GM10248 (cell line): Measurements from ENCODE around the gene EBF4.

Experiments
- CTCF ChIA-PET: fragments of 300-600 bp; sonication (Branson Sonifier 250); formaldehyde crosslinking; extraction: SDS; loops from one replicate; lab custom pipeline; 2021; ENCODE audit warnings: antibody characterized with exemption; lab: Yijun Ruan, JAX
- POLR2A ChIA-PET: fragments of 350-650 bp; sonication (Branson Sonifier 250); formaldehyde crosslinking; extraction: SDS; loops from one replicate; lab custom pipeline; 2020; ENCODE audit warnings: antibody characterized with exemption; lab: Yijun Ruan, JAX
- DNase-seq: peaks from one replicate; pipeline ENCODE4 v3.0.0; 2012; ENCODE audit errors: extremely low spot score
- CTCF ChIP-seq: IDR thresholded peaks from 2 replicates; pipeline ENCODE4 v1.5.1; 2012; ENCODE audit warnings: mild to moderate bottlenecking, low read depth; ENCODE audit errors: extremely low read depth, missing control alignments, control extremely low read depth

Gene EBF4

GRCh38 chr20:2692036-2692885 lies at the start of gene EBF4:
Gene EBF4, plus strand, starts transcription at chr20:2692780. Its CDS starts 866 bp downstream, at chr20:2693646.
- DNase-seq, result peak; percentile 59
- no peak for TF ChIP-seq CTCF
- ChIA-PET CTCF (interaction anchor here (1.1 kb wide), 1 partner anchor 9 kb away, joined by 4 read pairs; no protein-coding TSS in a partner anchor), POLR2A (interaction anchor here (0.6 kb wide), 1 partner anchor 24 kb away, joined by 3 read pairs; no protein-coding TSS in a partner anchor)

- no peak for TF ChIP-seq CTCF
- ChIA-PET POLR2A (interaction anchor here (0.6 to 1.2 kb wide), 2 partner anchors 10 to 689 kb away, joined by 3 to 5 read pairs; no protein-coding TSS in a partner anchor), CTCF (interaction anchor here (0.8 to 7.6 kb wide), 2 partner anchors 9 to 121 kb away, joined by 3 to 43 read pairs; no protein-coding TSS in a partner anchor)
Measured at GRCh38 chr20:2643708-2644107, 48.9 kb upstream of the EBF4 start.

GRCh38 chr20:2651772-2652723 lies 40.5 kb upstream of the EBF4 start, which contains the start of gene NOP56:
Gene NOP56, plus strand, starts transcription at chr20:2652632. Its CDS starts 29 bp downstream, at chr20:2652661.
- ChIA-PET CTCF (interaction anchor here (0.7 to 2.0 kb wide), 4 partner anchors 9 to 200 kb away, joined by 3 to 6 read pairs (median 4); no protein-coding TSS in a partner anchor), POLR2A (interaction anchor here (0.6 to 1.8 kb wide), 11 partner anchors 12 to 1169 kb away, joined by 3 to 7 read pairs (median 4); partner anchors contain the start of genes IDH3B and SNRPB)
- TF ChIP-seq CTCF, result no peak
- DNase-seq, result peak; percentile 94

More at GRCh38 chr20:2643708-2644107, 48.9 kb upstream of the EBF4 start:
- no peak for DNase-seq

- ChIA-PET POLR2A (interaction anchor here (0.6 to 1.8 kb wide), 9 partner anchors 9 to 1168 kb away, joined by 3 to 7 read pairs (median 3); partner anchors contain the start of genes IDH3B and SNRPB), CTCF (interaction anchor here (0.7 to 2.0 kb wide), 5 partner anchors 8 to 201 kb away, joined by 3 to 6 read pairs (median 3); no protein-coding TSS in a partner anchor)
- no peak for TF ChIP-seq CTCF
- peak; percentile 66 for DNase-seq
Measured at GRCh38 chr20:2652724-2653555, 39.6 kb upstream of the EBF4 start.

- TF ChIP-seq CTCF, result no peak
- CTCF ChIA-PET, result interaction anchor here (0.8 to 2.0 kb wide), 3 partner anchors 8 to 202 kb away, joined by 3 to 9 read pairs (median 6); no protein-coding TSS in a partner anchor
- DNase-seq, result no peak
- POLR2A ChIA-PET, result interaction anchor here (1.1 to 1.8 kb wide), 3 partner anchors 9 to 183 kb away, joined by 3 to 4 read pairs (median 4); partner anchors contain the start of gene SNRPB
Measured at GRCh38 chr20:2653556-2654383, 38.8 kb upstream of the EBF4 start.
